AG10803 (cell line): ENCODE data around the gene C9orf50.

Source experiments
- DNase-seq: peaks from one replicate; pipeline ENCODE4 v3.0.0; 2010; ENCODE audit warnings: low read depth
- H3K4me3 ChIP-seq: 2 replicates; pipeline ENCODE4 v1.5.1; 2011; ENCODE audit warnings: mild to moderate bottlenecking, low read length, control low read depth
- TF ChIP-seq, protein P1 (sequence below): conservative IDR thresholded peaks from 2 replicates; pipeline ENCODE4 v1.5.1; 2011; ENCODE audit warnings: mild to moderate bottlenecking, low read length, control low read depth, inconsistent platforms

C9orf50 gene

DNA sequence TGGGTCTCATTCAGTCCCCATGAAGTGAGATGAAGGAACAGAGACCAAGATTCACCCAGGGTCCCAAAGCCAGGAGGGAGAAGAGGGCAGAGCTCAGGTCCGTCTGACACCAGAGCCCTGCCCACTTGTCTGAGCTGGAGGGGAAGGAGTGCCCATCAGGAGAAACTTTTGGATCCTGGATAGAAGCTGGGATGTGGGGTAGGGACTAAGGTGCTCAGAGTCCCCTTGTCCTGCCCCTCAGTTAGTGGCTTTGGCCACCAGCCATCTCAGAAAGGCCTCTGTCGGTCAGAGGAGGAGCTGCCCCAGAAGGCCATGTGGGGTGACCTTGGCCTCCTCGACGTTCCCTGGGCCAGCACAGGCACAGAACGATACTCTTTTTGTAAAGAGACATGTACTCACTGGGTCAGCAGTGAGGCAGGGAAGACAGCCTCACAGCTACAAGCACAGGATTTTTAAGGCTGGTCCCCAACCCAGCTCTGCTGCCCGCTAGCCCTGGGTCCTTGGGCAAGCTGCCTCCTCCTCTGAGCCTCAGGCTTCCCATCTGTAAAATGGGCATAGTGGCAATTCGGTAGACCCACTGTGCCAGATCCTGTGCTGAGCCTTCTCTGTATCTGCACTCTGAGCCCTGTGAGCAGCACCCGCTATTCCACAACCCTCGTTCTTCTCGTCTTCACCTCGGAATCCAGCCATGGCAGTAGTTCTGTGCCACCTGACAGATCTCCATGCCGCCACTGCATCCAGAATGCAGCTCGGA, 49.4 kb downstream of the C9orf50 start:
- H3K4me3 ChIP-seq: no peak overlapping the region
- TF ChIP-seq, protein P1, sequence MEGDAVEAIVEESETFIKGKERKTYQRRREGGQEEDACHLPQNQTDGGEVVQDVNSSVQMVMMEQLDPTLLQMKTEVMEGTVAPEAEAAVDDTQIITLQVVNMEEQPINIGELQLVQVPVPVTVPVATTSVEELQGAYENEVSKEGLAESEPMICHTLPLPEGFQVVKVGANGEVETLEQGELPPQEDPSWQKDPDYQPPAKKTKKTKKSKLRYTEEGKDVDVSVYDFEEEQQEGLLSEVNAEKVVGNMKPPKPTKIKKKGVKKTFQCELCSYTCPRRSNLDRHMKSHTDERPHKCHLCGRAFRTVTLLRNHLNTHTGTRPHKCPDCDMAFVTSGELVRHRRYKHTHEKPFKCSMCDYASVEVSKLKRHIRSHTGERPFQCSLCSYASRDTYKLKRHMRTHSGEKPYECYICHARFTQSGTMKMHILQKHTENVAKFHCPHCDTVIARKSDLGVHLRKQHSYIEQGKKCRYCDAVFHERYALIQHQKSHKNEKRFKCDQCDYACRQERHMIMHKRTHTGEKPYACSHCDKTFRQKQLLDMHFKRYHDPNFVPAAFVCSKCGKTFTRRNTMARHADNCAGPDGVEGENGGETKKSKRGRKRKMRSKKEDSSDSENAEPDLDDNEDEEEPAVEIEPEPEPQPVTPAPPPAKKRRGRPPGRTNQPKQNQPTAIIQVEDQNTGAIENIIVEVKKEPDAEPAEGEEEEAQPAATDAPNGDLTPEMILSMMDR: no peak
- DNase-seq: no peak

DNA sequence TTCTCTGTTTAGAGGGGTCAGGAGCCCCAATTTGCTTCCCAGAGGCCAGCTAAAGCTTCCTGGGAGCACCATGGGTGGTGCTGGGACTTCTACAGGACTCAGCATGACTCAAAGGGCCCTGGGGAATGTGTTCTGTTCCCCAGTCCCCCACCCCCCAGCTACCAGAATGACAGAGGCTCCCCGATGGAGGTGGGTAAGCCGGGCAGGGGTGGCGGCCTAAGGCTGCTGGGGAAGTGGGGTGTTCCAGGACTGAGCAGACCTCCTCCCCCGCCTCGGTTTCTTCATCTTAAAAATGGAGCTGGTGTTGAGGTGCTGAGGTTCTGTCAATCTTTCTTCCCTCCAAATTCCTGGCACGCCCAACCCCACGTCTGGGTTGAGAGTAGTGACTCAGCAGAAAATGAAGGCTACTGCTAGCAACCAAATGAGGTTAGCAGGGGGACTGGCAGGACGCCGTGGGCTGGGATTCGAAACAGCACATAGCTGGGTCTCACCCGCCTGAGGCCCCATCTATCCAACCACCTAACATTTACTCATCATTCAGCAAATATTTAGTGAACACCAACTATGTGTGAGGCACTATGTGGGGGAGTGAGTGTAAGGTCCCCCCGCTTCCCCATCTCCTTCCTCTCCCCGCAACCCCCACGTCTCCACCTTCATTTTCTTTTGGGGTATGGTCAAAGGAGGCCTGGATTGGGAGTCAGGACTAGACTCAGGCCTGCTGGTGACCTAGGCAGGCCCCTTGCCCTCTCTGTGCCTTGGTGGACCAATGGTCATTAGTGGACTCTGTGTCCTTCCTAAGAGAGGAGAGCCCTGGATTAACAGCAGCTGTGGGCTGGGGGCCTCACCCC, 50.2 kb downstream of the C9orf50 start:
- DNase-seq: peak; percentile 95
- TF ChIP-seq, protein P1: no peak
- H3K4me3 ChIP-seq: no peak overlapping the region

DNA sequence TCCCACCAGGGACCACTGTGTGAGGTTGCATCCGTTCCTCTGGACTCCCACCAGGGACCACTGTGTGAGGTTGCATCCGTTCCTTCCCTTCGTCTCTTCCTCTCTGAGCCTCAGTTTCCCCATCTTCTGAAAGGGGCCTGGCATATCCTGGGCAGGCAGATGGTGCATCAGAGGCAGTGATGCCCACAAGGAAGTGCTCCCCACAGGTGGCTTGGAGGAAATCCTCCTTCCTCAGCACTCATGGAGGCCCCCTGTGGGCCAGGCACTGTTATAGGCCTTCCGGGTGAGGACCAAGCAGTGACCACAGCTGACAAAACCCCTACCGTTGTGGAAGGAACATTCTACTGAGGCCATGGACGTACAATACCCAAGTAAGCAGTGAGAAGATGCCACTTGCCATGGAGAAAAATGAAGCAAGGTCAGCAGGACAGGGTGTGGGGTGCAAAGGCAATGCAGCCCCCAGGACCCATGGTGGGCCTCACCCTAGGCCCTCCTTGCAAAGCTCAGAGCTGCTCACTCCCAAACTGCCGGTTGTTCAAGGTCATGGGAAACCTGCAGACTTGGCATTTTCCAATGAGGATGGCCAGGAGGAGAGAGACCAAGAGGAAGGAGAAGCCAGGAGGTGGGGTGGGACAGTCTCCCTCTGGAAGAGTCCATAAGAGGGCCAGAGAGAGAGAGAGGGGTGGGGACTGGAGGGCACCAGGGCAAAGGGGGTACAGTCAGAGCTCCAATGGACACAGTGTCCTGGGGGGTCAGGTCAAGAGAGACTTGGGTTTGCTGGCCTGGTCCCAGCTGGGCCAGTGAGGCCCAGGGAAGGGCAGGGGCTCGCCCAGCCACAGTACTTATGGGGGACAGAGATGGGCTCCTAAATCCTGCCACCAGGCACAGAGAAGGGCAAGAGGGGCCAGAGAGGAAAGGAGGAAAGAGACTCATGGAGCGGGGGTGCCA, 51.1 kb downstream of the C9orf50 start:
- no peak overlapping the region for H3K4me3 ChIP-seq
- TF ChIP-seq, protein P1: peak; percentile 47
- peak; percentile 44 for DNase-seq

DNA sequence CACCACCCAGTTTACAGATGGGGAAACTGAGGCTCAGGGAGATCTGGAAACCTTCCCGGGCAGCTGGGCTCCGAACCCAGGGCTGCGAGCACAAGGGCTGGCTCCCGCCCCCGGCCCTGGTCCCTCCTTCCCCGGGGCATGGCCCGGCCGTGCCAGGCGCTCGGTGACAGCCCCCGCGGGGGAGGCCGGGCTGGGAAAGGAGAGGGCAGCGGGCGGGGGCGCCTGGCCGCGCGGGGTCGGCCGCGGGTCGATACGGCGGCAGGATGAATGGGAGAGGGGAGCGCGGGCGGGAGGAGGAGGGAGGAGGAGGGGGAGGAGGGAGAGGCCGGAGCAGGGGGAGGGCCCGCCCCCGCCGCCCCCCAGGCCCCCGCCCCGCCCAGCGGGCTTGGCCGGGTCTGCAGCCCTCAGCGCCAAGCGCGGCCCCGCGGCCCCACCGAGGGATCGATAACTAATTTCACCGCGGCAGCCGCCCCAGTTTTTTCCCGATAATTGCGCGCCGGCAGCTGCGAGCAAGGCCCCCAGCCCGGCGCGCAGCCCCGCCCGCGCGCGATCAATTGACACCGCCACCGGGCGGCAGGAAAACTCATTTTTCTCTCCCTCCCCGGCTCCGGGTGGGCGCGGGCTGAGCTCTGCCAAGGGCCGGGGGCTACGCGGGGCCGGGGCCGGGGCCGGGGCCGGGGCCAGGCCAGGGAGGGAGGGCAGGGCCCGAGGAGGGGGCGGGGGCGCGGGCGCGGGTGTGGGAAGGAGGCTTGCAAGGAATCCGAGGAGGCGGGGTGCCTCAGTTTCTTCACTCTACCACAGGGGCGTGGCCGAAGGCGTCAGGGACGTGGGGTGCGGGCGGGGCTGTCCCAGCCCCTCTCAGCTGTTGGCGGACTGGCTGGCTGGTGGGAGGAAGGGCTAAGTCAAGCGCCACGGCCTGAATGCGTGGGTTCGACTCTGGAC, 52.1 kb downstream of the C9orf50 start:
- H3K4me3 ChIP-seq: peak overlapping the region; percentile 60
- DNase-seq: peak; percentile 42
- TF ChIP-seq, protein P1: no peak

DNA sequence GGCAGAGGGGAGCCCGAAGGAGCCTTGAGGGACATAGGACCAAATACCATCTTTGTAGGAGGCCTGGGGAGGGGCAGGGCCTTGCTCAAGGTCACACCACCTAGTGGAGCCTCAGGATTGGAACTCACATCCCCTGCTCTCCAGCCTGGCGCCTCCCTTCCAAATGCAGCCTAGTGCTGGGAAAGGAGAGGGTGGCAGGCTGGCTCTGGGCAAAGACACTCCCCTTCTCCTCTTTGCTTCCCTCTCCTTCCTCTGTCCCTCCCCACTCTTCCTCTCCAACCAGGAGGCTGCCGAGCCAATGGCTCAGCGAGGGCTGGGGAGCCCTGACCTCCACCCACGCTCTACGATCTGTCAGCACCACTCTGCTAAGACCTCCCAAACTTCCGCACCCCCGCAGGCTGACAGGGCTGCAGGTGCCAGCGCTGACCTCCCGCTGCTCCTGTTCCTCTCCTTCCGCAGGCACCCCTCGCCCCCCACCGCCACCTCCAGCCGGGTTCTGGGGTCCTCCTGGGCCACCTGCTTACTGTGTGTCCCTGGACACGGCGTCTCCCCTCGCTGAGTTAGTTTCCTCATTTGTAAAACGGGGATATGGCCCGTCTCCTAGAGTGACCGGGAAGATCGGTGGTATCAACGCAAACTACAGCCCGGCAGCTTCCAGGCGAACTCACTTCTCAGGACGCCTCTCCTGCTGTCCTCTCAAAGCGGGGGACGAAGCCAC, 52.9 kb downstream of the C9orf50 start:
- peak overlapping the region; percentile 60 for H3K4me3 ChIP-seq
- TF ChIP-seq, protein P1: peak; percentile 11; the same call in 1 of the 2 replicates
- peak; percentile 75 for DNase-seq
